ELR (cell line): ENCODE measurements around the gene LGI2.

ENCODE experiments used
- DNase-seq: peaks from one replicate; pipeline ENCODE4 v3.0.0-alpha.2; 2015; ENCODE audit warnings: low read depth

Gene LGI2

DNA sequence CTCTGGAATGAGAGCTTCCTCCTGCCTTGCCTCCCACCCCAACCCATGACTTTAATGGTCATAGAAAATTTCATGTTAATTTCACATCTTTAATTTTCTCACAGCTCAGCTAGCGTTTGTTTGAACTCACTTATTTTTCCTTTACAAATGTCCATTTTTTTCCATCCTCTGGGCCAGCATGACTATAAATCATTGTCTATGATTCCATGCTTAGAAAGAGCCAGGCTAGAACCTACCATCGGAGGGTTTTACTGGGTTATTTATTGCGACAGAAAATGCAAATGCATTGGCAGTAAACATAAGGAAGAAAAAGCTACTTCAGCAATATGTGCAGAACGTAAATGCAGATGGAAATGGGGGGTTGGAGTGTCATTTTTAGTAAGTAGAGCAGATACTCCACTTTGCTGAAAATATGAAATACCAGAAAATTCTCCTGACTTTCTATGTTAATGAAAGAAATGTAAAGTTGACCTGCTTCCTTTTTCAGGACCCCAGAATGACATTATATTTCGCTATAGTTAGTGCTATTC lies 37.1 kb downstream of the LGI2 start:
- no peak for DNase-seq

DNA sequence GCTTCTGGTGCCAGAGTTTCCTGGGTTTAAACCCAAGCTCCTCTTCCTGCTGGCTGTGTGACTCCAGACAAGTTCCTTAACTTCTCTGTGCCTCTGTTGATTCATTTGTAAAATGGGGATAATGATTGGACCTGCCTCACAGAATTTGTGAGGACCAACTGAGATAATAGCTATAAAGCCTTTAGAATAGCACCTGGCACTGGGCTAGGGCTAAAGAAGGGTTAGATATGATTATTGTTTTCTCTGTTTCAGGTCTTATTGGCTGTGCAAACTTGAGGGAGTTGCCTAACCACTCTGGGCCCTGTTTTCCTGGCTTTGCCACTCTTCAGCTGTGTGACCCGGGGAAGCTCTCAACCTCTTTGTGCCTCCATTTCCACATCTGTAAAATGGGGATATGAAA lies 37.8 kb downstream of the LGI2 start:
- DNase-seq = no peak

DNA sequence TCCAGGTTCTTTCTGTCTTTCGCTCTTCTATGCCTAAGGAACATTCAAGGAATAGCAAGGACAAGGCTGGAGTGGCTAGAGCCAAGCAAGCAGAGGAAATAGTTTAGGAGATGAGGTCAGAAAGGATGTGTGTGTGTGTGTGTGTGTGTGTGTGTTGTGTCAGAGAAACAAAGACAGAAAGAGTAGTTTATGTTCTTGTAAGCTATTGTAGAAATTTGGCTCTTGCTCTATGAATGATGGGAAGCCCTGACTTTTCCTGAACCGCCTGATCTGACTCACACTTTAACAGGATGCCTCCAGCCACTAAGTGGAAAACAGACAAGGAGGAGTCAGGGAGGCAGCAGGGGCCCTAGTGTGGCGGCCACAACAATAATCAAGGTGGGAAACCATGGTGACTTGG lies 39.7 kb downstream of the LGI2 start:
- DNase-seq = peak; percentile 53

DNA sequence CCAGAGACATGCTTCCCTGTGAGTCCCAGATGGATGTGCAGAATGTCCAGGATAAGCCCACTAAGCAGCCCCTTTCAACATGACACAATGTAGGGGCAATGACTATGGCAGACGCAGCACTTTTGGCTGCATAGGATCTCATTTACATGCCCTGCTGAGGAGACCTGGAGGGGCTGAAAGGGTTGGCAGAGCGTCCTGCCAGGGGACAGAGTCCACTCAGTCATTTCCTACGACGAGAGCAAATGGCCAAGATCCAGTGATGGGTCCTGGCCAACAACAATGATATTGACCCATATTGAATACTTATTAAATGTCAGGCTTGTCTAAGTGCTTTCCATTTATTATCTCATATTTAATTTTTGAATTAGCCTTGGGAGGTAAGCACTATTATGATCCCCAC lies 41.4 kb downstream of the LGI2 start:
- DNase-seq = no peak

DNA sequence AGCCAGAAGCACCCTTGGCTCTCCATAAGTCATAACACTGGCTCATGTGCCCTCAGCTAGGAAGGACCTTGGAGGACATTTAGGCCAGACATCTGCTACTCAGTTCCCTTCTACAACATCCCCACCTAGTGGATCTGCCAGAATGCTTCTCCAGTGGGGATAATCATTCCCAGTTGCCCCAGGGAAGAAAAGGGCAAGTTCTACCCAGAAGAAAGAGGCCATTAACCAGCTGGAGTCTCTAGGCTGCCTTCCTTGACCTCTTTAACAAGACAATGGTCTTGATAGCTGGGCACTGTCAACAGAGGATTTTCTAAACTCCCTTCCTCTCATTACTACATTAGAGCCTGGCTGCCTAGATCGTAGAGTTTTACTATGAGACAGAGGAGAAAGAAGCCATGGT lies 42.0 kb downstream of the LGI2 start:
- DNase-seq = peak; percentile 60

DNA sequence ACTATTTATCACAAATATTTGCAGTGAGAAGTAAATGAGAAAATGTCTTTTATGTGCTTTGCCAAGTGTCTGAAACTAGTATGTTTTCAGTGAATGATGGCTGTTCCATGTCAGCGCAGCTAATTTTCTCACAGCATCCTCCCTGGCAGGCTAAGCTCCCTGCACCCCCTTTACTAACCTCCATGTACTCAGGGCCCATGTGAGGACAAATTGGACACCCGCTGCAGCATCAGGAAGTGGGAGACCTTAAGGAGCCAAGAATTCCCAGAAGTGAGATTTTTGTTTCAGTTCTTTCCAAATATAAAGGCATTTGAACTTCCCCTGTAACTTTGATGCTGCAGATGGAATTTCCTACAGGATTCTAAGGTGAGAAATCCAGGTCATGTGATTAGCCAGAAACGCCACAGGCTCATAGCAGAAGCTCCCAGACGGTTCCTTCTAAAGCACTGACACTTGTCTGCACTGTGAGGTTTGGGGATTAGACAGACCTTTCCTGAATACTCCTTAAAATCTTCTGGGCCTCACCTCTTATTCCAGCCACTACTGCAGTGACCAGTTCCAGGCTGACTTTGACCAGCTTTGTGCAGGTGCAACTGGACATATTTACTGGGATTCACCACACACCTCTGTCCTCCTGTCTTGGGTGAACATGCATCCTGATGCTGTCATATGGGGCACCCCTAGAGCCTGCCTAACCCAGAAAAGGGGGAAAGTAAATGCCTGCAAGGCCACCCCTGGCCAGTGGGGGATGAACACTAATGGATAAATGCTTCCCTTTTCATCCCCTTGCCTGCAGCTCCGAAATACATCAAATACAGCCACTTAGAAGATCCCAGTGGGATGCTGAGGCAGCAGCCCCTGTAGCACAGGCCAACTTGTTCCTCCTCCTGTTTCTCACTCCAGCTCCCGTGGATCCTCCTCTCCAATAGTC lies 45.9 kb downstream of the LGI2 start:
- DNase-seq = no peak

DNA sequence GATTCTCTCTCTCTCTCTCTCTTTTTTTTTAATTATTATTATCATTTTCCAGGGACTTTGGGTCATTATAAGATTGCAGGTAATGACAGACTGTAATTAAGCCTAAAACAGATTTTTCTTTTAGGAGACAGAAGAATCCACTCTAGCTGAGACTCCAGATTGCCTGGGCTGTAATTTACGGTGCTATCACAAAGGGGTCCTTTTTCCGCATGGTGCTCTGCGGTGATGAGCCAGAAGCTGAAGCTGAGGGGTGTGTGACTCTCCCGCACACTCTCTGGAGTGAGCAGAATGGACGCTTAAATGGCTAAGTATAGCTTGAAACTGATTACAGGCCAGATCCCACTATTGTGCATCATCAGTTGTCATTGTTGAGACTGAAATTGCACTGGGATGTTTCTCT lies 50.0 kb downstream of the LGI2 start:
- DNase-seq = no peak

DNA sequence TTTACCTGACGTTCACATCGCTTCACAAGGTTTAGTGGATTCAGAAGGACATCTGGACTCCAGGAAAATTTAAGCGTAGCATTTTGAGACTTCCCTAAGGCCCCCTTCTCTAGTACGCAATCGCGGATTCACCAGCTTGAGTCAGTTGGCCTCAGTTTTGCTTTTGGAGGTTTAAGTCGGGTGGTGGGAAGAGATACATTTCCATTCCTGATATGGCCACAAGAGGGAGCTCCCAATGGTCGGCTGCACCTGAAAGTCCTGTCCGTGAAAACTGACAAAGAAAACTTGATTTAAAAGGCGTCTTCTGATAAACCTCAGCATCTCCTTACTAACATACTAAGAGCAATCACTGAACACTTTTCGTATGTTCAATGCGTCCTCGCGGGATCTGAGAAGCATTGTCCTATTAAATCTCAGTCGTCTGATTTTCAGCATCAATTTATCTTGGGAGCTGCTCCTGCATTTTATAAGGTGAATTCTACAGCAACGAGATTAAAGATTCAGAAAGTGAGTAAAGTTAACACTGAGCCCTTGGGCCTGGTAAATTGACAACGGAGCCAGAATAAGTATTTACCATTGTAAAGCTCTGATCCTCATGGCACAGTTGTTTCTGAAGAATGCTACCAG lies 50.6 kb downstream of the LGI2 start:
- DNase-seq = peak; percentile 72

DNA sequence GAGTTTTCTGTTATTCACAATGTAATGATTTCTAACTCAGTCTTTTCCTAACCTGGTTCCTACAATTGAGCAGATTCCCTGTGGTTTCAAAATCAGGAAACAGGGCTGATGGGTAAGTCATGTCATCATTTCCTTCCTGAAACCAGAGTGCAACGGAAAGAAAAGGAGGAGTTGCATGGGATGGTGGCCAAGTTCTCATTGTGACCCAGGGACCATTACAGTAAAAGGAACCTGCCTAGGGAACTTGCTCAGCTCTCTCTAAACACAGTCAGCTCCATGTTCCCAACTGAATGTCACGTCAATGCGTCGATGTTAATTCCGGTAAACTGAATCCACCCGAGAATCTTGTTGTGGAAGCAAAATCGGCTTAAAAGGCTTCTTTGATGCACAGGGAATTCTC lies 51.2 kb downstream of the LGI2 start:
- DNase-seq = peak; percentile 20

DNA sequence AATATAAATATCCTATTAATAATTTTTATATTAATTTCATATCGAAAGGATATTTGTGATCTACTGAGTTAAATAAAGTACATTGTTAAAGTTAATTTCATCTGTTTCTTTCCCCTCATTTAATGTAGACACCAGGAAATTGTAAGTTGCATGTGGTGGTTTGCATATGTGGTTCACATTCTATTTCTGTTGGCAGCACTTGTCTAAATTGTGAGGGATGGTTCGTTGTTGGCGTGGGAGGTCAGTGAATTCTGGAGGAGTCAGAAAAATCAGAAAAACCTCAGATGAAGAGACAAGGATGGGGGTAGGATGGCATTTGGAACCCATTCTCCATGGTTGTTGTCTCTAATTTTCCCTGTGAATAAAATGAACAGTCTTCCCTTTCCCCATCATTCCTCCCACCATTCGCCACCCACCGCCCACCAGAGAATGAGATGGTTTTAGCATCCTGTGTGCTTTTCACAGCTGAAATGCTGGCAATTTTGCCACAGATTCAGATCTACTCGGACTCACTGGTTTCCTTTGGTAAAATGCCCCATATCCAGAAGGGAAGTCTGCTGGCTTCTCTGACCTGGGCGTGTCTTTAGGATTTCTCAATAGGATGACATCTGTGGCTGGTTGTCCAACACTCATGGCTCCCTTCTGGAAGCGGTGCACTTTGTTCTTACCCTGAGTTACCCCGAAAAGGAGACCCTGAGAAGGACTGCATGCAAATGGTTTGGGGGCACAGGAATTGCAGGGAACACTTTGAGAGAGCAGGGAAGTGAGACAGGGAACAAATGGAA lies 52.3 kb downstream of the LGI2 start:
- DNase-seq = no peak

DNA sequence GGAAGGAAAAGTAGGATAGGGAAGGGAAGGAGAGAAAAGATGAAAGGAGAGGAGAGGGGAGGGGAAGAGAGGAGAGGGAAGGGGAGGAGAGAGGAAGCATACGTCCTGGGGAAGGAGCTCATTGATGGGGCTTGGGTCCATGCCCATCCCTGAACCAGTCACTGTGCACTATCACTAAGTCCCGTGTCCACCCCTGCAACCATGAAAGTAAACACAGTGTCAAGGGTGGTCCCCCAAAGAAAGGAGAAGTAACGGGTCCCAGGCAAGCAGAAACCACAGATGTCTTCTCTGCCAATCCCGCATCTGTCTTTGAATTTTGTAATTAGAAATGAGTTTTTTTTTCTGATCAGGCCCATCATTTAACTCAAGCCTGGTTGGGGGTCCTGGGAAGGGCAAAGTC lies 55.2 kb downstream of the LGI2 start:
- no peak for DNase-seq

DNA sequence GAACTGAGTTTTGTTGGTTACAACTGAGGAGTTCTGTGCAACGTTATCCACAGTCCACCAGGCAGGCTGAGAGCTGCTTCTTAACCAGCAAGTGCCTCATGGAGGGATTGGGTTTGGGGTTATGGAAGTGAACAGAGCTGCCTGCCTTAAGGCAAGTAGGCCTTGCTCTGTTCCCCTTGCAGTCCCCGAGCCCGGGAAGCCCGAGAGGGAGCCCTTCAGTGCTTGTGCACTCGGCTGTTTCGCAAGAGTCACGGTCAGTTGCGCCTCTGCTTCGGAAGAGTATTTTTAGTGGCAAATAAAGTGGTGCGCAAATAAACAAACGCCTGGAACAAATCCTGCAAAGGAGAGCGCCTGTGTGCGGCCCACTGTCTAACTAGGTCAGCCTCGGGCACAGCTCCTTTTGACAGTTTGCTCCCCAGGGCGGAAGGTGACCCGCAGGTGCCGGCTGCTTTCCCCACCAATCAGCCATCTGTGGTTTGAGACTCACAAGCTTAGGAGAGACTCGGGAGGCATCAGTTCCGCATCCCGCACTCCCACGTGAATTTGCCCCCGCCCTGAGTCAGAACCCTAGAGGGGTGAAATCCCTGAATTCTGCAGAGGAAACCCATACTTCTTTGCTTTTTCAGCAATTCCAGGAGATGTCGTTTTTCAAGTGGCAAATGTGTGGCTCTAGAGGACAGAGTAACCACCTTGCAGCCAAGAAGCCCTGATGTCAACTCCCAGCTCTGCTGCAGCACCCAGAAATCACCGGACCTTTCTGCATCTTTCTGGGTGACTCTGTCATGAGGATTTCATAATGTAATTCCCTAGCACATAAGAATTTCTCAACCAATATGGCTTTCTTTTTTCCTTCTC lies 56.8 kb downstream of the LGI2 start:
- DNase-seq = peak; percentile 18

DNA sequence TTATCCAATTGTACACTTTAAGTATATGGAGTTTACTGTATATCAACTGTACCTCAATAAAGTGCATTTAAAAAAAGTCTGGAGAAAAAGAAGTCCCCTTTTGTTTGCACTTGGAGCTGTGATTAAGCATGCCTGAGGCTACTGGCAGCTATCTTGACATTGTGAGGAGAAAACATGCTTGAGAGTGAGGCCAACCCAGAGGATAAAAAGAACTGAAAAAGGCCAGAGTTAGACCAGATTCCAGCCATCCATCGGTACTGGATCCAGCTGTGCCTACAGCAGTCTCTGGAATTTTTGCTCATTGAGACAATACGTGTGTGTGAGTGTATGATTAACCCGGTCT lies 57.4 kb downstream of the LGI2 start:
- peak; percentile 41 for DNase-seq

DNA sequence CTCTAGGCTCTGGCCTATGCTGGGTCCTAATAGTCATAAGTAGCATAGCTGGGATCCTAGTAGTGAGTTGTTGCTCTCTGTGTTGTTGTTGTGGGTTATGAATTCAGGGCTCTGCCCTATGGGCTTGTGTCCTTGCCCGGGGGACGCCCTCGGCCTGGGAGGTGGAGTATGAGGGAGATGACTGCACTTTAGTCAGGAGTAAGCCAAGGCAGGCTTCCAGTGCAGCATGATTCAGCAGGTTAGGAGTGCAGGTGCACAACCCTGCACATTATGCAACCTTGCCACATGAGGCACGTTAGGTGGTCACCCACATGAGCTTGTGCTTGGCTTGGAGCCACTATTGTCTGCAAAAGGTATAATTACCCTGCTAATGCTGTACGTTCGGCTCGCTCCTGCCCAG lies 59.6 kb downstream of the LGI2 start:
- no peak for DNase-seq

DNA sequence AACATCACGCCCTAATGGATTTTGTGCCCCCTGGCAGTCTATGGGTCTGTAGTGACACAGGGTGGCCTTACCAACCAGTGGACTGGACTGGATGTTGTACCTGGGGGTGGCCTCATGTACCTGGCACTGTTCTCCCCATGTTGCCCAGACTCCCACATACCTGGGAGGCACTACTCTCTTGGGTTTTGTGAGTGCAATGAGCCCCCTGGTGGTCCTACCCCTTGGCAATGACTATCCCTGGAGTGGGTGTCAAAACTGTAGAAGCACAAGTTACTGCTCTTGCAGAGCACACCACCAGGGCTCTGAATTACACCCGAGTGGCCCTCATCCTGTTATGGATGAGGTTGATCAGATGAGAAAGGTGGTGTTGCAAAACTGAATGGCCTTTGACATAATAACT lies 60.1 kb downstream of the LGI2 start:
- no peak for DNase-seq

DNA sequence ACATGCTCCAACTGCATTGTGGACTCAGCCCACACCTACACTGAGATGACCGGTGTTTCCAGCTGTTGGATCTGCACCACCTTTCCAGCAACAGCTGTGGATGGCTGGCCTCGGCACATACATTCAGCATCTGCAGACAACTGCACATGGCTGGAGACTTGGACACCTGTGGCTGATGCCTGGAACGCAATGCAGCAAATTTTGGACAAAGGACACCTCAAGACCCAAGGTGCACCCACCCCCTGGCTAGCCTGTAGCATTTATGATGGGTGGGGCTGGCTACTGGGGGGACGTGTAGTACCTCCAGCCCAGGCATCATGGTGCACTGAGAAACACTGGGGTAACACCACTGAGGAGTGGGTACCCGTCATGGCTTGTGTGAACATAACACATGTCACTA lies 60.6 kb downstream of the LGI2 start:
- no peak for DNase-seq

DNA sequence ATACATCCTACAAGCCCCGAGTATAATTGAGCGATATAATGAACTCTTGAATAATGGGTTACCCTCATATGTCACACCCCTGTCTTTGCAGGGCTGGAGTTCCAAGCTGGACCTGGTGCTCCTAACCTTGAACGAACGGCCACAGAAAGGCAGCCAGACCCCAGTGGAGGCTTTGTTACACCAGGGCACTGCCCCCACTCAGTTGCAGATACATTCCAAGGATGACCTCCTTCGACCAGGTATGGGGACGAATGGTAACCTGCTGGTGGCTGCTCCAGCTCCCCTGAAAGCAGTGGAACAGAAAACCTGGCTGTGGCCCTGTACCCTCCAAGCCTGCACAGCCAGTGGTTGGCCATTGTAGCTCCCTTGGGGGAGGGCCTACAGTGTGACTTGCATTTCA lies 61.3 kb downstream of the LGI2 start:
- DNase-seq = no peak

DNA sequence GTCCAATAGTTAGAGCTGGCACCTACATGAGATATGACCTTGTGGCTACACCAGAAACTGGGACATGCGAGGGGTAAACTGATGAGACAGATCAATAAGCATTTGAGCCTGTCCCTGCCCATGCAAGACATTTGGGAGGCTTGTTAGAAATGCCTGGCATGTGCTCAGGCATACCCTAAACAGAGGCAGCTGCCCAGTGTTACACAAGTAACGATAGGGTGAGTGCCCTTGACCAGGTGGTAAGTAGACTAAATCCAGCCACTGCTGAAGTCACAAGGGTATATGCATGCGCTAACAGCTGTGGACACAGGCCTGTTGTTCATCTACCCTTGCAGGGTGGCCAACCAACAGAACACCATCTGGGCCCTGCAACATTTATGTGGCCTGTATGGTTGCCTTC lies 61.8 kb downstream of the LGI2 start:
- no peak for DNase-seq

DNA sequence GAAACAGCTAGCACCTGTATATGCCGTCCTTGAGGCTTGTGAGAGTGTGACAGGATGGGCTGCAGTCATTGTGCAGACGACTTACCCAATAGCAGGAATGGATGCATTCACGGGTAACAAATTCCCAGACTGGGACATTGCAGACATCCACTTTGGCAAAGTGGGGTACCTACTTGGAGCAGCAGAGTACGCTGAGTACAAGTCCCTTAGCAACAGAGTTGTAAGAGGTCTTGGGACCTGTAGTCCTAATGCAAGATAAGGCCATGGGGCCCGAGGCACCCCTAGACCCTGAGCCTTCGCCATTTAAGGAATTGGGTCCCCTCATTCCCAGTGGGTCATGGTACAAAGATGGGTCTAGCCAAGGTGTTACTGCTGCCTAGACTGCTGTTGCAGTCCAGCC lies 62.5 kb downstream of the LGI2 start:
- no peak for DNase-seq

DNA sequence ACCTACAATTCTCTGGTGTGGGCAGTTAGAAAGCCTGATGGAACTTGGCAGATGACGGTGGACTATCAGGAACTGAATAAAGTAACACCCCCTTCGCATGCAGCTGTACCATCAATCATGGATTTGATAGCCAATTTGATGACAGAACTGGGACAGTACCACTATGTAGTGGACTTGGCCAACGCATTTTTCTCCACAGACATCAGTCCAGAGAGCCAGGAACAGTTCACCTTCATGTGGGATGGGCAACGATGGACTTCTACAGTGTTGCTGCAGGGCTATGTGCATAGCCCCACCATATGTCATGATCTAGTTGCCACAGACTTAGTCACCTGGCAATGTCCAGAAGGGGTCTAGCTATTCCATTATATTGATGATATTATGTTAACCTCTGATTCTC lies 63.4 kb downstream of the LGI2 start:
- no peak for DNase-seq

DNA sequence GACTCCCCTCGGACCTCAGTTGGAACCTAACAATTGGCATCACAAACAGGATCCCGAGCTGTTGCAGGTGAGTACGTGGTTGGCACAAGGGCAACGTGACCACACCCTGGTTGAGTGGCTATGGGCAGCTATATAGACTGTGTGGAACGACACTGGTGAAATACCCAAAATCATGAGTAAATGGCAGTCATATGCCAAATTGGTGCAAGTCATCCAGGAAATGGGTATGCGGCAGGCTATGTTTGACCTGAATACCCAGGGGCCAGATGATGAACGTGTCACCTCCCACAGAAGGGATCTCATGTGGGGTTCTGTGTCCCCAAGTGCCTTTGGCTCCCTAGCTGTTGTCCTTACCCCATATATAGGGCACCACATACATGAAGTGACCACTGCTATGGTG lies 64.7 kb downstream of the LGI2 start:
- DNase-seq = no peak

DNA sequence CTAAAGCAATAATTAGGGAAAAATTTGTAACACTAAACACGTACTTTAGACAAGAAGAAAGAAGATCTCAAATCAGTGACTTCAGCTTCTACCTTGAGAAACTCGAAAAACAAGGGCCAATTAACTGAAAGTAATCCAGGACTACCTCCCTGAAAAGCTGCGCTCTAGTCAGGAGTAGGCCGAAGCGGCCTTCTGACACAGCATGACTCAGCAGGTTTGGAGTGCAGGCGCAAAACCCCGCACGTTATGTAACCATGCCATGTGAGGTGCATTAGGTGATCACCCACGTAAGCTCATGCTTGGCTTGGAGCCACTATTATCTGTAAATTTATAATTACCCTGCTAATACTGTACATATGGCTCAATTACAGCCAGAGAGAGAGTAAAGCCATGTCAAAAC lies 65.1 kb downstream of the LGI2 start:
- DNase-seq = no peak
